Hepatocyte (in vitro differentiated cells): ENCODE results near the gene RNF11.

Source experiments
- CTCF ChIP-seq: fragments of 200-600 bp; sonication (generic); IDR thresholded peaks from 2 replicates; pipeline ENCODE4 v1.5.1; 2016; ENCODE audit warnings: antibody characterized with exemption, mild to moderate bottlenecking; ENCODE audit not compliant: poor library complexity
- EZH2phosphoT487 ChIP-seq: fragments of 200-600 bp; sonication (generic); IDR thresholded peaks from one replicate; pipeline ENCODE4 v1.6.1; 2018; ENCODE audit warnings: antibody characterized with exemption, mild to moderate bottlenecking, low read depth, moderate library complexity; ENCODE audit not compliant: unreplicated experiment, severe bottlenecking

GRCh38 chr1:51305371-51305823, 69.3 kb downstream of the RNF11 start:
- TF ChIP-seq CTCF (no peak), EZH2phosphoT487 (no peak)
